Measurements from ENCODE around the gene RTEL1.

Gene RTEL1

DNA sequence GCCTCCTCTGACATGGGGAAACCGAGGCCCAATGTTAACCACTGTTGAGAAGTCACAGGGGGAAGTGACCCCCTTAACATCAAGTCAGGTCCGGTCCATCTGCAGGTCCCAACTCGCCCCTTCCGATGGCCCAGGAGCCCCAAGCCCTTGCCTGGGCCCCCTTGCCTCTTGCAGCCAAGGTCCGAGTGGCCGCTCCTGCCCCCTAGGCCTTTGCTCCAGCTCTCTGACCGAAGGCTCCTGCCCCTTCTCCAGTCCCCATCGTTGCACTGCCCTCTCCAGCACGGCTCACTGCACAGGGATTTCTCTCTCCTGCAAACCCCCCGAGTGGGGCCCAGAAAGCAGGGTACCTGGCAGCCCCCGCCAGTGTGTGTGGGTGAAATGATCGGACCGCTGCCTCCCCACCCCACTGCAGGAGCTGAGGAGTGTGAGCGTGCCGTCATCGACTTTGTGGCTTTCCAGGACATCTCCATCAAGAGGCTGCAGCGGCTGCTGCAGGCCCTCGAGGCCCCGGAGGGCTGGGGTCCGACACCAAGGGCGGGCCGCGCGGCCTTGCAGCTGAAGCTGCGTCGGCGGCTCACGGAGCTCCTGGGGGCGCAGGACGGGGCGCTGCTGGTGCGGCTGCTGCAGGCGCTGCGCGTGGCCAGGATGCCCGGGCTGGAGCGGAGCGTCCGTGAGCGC is 39.9 kb downstream of the RTEL1 start:
- in situ Hi-C loops (cut with MboI; ENCODE audit: low sequenced_read_pairs): no loop called here

DNA sequence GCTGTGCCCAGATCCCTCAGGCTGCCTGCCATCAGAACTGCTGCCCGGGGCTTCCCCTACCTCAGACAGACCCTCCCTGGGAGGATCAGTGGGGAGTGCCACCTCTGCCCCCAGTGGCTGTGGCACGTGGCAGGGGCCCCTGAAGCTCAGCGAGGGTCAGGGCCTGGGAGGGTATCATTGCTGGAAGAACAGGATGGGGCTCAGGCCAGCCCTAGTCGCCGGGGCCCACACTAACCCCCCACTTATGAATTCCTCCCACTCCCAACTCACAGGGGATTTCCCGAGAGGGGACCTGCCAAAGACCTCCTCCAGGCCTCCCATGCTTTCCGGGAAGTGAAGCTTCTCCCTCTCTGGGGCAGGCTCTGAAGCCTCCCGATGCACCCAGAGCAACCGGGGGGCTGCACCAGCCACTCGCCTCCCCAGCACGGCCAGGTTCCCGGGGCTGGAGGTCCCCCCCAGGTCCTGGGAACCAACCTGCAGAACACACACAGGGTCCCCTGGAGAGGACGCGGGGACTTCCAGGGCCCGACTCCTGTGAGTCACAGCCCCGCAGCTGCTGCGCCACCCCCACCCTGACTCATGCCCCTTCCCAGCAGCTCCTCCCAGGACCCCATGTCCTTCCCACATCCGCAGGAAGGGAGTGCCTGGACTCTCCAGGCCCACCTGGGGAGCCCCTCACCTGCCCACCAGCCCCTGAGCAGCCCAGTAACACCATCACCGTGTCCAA is 40.8 kb downstream of the RTEL1 start:
- in situ Hi-C loops (cut with MboI; ENCODE audit: low sequenced_read_pairs): no loop called here

DNA sequence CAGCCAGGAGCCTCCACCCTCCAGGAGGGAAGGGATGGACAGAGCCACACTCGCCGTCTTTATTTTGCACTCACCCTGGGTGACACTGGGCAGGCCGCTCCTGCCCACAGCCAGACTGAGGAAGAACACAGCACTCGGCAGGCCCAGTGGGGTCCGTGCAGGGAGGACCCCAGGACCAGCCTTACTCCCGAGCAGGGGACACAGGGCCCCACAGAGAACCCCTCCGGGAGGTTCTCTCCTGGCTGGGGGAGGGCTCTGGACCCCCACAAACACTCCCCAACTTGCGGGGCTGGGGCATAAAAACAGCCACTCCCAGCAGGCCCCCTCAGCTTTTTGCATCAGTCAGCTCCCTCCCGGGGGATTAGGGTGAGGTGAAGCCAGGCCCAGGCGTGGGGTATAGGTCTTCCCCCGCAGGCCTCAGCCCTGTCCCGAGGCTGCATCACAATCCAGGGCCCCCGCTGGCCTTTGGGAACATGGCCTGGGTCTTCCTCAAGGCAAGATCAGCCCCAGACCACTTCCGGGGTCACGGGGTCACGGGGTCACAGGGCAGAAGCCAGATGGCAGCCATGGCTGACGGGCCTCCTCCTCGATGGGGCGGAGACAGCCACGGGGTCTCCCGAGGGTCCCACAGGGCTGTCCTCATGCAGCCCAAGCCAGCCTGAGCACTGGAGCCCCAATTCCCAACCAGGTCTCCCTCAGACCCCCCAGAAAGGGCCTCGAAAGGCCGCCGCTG is 41.5 kb downstream of the RTEL1 start:
- in situ Hi-C loops (cut with MboI; ENCODE audit: low sequenced_read_pairs): no loop called here

DNA sequence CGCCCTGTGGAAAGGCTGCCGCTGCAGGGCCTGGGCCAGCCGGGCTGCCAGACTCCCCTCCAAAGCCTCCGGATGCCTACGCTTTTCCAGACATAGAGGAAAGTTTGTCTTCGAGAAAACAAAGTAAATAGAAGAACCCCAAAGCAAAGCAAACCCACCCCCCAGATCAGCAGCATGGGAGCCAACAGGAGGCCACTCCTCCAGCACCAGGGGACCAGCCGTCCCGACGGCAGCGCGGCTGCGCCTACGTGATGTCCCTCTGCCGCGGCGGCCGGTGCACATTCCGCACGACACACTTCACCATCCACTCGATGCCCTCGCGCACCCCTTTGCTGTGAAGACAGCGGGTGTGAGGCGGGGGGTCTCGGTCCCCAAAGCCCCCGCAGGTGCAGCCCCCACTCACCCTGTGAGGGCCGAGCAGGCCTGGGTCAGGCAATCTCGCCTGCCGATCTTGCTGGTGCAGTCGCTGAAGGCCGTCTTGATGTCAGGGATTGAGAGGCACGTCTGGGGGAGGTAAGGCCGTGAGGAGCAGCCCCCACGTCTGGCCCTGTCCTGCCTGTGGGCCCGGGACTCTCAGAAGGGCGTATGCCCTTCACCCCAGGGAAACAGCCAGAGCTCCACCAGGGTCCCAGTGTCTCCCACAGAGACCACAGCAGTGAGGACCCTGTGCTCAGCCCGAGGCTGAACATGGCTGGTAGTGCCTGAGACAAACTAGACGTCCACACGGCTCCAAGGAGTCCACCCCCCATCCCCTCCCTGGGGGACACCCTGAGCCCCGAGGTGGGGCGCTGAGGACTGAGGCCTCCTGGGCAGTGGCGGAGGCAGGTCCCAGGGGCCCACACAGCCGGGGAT is 42.3 kb downstream of the RTEL1 start:
- in situ Hi-C loops (cut with MboI; ENCODE audit: low sequenced_read_pairs): no loop called here

DNA sequence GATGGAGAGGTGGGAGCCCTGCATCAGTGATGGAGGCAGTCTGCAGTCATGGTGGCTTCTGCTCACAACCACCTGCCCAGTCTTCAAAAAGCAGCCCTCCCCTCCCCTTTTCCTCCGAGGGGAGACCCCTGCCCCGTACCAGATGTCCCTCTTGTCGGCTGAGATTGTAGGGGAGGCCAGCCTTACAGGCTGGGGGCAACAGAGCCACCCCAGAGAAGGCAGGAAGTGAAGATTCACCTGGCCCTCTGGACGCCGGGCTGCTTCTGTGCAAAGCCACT is 42.9 kb downstream of the RTEL1 start:
- in situ Hi-C loops (cut with MboI; ENCODE audit: low sequenced_read_pairs): no loop called here

DNA sequence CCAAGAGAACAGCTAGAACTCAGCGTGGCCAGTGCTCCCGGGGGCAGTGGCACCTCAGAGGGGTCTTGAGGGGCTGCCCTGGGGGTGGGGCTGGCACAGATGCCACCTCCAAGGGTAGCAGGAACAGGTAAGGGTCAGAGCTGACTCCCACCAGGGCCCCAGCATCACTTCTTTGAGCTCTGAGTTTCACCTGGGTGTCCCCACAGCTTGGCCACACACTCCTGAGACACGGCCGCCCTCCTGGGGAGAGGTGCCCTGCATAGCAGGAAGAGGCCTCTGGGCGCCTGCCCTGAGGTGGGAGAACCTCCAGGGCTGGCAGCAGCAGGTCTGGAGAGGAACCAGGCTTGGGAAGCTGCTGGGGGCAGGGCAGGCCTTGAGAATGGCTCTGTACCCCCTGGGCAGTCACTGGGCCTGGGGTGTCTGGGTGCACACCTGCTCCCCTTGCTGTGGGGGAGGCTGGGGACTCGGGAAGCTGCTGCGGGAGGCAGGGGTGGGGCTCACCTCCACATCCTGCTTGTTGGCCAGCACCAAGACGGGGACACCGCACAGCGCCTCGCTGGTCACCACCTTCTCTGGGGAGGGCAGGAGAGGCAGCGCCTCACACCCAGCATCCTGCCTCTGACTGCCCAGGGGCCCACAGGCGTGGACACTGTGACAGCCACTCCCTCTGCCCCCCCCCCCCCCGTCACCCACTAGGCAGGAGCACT is 43.4 kb downstream of the RTEL1 start:
- in situ Hi-C loops (cut with MboI; ENCODE audit: low sequenced_read_pairs): no loop called here

DNA sequence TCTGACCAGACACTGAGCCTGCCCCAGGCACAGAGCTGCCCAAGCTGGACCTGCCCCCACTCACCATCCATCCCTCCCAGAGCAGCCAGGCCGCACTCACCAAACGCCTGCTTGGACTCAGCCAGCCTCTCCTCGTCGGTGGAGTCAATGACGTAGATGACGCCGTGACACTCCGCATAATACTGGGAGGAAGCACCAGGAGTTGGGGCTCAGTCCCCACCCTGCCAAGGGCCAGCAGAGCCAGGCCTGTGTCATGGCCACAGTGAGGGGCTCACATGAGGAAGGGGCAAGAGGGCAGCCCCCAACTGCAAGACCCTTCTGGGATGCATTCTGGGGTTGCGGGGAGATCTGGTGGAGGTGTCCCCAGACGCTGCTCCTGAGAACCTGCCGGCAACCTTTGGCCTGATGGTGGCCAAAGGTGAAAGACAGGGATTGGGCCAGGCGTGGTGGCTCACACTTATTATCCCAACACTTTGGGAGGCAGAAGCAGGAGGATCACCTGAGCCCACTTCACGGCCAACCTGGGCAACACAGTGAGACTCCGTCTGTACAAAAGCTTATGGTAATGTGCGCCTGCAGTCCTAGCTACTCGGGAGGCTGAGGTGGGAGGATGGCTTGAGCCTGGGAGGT is 44.0 kb downstream of the RTEL1 start:
- in situ Hi-C loops (cut with MboI; ENCODE audit: low sequenced_read_pairs): no loop called here

DNA sequence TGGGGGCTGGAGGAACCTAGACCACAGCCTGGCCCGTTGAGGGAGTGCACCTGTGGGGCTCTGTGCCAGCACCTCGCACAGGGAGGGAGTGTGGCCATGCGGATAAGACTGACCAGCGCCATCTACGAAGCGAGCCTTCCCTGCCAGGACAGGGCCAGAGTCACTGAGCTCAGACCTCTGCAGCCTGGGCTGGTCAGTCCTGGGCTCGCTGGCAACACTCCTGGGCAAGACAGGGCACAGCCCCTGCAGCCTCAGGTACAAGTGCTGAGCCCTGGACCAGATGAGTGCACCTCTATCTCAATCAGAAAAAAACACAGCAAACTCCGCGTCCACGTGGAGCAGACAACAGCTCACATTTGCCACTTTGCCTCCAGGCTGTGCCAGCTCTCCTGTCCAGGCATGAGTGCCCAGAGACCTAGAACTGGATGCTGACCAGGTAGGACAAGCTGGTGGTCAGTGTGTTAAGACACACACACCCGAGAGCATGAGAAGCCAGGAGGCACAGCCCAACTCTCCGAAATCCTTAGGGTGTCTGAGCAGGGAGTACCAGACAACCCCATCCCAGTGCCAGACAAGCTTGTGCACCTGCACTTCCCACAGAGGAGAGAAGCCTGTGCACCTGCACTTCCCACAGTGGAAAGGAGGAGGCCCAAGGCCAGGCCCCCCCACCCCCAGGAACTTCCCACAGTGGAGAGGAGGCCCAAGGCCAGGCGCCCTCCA is 44.8 kb downstream of the RTEL1 start:
- in situ Hi-C loops (cut with MboI; ENCODE audit: low sequenced_read_pairs): no loop called here

DNA sequence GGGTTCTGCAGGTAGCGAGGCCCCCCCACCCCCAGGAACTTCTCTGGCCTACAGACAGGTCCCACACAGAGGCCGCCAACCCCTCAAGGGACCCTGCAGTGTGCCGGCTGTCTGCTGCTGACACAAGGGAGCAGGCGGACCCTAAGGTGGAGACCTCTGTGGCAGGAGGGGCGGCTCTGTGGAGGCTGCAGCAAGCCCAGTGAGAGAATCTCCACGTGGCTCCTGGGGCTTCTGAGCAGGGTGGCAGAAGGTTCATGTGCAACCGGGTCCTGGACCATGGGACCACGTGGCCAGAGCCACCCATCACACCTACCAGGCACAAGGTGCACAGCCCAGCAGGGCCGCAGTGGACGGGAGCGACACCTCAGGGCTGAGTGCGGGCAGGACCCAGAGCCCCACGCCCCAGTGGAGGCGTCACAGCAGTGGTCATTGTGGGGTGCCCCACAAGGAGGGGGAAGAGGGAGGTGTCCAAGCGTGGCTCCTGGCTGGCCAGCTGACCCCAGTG is 45.4 kb downstream of the RTEL1 start:
- in situ Hi-C loops (cut with MboI; ENCODE audit: low sequenced_read_pairs): no loop called here

DNA sequence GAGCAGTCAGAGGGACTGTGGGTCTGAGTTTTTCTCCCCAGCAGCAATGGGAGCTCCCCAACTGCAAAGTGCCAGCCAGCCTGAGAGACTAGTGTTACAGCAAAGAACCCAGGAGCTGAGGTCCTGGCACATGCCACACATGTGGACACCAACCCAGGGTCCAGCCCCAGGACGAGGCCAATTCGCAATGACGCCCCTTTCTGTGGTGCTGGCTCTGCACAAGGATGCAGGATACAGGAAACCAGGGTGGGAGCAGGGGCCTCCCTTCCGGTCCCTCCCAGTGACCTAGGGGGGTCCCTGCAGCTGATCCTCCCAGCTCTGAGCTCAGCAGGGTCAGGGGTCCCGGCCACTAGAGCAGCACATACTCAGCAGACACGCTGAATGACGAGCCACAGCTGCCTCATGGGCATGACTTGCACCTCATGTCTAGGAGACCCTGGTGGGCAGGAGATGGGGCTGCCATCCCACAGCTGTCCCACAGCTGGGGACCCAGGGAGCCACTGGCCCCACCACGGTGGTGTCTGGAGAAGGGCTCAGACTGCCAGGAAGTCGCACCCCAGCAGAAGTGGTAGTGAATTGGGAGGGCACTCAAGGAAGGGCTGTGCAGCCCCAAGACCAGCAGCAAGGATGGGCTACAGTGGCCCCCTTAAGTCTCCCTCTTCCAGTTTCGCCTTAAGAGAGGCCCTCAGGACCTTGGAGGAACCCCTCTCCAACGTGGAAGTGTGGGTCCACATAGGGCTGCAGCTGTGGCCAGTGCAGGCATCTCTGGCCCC is 46.0 kb downstream of the RTEL1 start:
- in situ Hi-C loops (cut with MboI; ENCODE audit: low sequenced_read_pairs): no loop called here

DNA sequence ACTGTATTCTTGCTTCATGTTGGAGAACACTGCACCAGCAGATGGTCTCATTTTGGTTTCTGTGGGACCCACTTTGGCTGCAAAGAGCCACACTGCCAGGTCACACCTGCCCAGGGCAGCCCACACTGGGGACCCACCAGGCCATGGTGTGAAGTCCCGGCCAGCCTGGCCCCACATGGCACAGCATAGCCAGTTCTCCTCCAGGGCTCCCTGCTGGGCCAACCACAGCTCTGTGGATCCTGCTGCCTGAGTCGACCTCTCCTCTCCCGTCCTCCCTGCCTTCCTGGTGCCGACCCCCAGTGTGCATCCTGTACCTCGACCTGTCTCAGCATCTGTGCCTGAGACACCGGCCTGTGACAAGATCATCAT is 46.6 kb downstream of the RTEL1 start:
- in situ Hi-C loops (cut with MboI; ENCODE audit: low sequenced_read_pairs): no loop called here

DNA sequence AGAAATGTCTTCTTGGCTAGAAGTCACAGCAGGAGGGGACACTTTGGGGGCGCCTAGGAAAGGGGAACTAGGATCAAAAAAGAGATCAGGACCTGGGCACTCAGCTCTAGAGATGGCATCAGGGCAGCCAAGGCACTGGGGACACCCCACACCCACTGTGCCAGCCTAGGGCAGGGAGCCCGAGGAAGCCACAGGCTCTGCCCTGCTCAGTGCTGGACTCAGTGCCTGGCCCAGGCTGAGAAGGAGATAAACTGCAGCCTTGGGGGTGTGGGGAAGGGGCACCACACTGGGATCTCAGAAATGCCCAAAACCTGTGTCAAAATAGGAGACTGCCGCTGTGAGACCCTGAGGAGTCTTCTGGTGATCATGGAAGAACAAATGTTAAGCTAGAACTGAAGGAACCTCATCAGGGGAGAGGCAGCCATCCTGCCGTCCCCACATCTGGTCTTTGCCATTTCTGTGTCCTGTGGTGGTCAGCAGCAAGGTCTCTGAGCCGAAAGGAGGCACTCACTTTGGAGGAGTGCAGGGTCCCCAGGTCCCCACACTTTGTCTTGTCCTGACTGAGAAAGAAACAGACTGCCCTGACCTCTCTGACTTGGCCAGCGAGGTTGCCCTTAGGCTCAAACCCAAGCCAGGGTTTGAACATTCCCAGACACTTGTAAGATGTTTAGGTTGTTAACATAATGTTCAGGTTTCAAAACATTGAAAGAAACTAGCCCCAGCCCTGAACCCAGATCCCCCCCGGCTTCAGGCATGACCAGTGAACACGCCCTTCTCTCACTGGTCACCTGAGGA is 47.3 kb downstream of the RTEL1 start:
- in situ Hi-C loops (cut with MboI; ENCODE audit: low sequenced_read_pairs): no loop called here

DNA sequence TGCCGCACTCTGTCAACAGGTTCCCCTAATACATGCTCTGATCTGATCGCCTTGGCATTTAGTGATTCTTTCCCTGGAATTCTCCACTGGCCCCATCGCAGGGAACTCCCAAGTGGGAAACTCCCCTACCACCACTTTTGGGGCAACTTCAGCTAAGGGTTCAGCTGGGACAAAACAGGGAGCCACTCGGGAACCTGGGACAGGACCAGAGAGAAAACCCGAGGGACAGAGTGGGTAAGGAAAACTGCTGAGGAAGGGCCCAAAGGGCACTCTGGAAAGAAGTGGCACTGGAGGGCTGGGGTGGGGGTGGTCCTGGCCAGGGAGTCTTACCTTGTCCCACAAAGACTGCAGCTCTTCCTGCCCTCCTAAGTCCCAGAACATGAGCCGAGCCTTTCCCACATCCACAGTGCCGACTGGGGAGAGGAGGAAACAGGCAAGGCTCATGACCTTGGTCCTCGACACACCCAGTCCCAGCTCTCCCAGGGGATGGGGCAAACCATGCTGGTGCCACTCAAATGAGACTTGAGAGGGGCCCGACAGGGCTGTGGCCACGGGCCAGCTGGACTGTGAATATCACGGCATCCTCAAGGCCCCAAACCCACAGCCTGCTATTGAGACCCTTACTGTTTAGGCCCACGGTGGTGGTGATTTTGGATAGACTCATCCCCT is 48.0 kb downstream of the RTEL1 start:
- in situ Hi-C loops (cut with MboI; ENCODE audit: low sequenced_read_pairs): no loop called here

DNA sequence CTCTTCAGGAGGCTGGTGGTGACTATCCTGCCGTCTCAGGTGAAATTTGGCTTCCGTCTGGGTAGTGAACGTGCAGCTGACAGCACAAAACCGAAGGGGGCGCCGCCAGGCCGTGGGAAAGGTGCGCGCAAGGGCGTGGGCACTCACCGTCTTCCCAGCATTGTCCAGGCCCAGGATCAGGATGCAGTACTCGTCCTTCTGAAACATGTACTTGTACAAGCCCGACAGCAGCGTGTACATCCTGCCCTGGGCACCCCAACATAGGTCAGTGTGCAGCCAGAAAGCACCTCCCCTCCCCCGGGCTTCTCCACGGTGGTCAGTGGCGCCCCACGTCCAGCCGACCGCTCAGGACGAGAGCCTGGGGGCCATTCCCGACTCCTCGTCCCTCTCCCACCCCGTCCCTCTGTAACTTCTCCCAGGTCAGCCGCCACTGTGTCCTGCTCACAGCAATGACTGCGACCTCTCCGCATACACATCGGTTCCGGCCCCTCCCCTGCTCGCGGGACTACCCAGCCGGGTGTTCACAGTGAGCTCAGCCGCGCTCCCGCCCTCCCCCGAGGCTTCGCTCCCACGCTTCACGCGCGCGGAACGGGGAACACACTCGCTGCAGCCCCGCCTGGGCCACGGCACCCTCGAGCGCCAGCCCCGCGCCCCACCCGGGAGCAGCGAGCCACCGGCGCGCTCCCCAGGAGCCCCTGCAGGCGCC is 48.9 kb downstream of the RTEL1 start:
- in situ Hi-C loops (cut with MboI; ENCODE audit: low sequenced_read_pairs): no loop called here

DNA sequence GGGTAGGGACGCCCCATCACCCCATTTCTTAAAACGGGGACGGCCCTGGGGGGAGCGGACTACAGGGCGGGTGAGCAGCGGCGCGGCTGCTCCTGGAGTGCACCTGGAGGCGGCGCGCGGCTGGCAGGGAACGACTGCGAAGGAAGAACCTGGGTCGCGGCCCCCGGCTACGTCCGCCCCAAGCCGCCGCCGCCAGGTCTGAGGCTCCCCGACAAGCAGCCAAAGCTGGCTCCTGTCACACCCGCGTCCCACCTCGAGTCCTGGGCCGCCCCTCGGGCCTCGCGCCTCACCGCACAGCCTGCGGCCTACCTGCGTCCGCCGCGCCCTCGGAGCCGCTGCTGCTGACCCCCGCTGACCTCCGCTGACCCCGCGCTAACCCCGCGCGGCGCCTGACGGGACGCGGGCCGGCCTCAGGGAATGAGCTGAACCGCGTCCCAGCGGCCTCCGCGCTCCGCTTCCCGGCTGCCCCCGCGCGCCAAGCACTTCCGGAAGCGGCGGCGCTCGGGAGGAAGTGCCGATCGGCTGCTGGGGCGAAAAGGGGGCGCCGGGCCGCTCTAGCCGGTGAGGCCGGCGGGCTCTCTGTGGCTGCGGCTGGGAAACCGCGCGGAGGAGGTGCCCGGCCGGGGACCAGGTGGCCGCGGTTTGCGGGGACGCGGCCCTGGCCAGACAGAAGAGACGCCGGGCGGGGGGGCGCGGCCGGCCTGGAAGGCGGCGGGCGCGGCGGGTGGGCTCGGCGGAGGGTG is 49.6 kb downstream of the RTEL1 start, which contains the start of the genes ARFRP1 and ZGPAT:
Gene ARFRP1, minus strand, starts transcription at position 419 of the 743 bp plus-strand sequence. CDS start 885 bp downstream, outside the sequence.
Gene ZGPAT, plus strand, starts transcription at position 482 of the 743 bp plus-strand sequence. CDS start 542 bp downstream, outside the sequence.
- in situ Hi-C loops (cut with MboI; ENCODE audit: low sequenced_read_pairs): no loop called here

All from hTERT RPE-1 (cell line).